Panc1 (cell line): ENCODE data around the gene IRF2. TPM values are rescaled to one million over a fixed set of nuclear protein-coding genes. Genes with fewer than 3 reads are reported as not detected.

ENCODE experiments used
- ATAC-seq: fragments of 200-7000 bp; cut with Tn5 transposase; 2 replicates; pipeline ENCODE4 v1.9.1; 2020; ENCODE audit warnings: mild to moderate bottlenecking, moderate library complexity
- BruUV-seq: library from RNA; stranded (reverse); fragments of 400-500 nt; replicated peaks from 2 replicates; lab custom pipeline; 2021; lab: Mats Ljungman, UMichigan
- CTCF ChIA-PET: fragments of 300-600 bp; sonication (Branson Sonifier 250); formaldehyde crosslinking; loops from one replicate; lab custom pipeline; 2022; ENCODE audit warnings: antibody characterized with exemption; lab: Charles Lee
- POLR2A ChIA-PET: fragments of 300-600 bp; sonication (Branson Sonifier 250); formaldehyde crosslinking; loops from one replicate; lab custom pipeline; 2022; ENCODE audit warnings: antibody characterized with exemption; lab: Charles Lee
- DNase-seq: peaks from one replicate; pipeline ENCODE4 v3.0.0-alpha.2; 2010; ENCODE audit warnings: low read depth, low spot score
- H3K27ac ChIP-seq: 2 replicates; pipeline ENCODE4 v1.5.1; 2011; ENCODE audit warnings: mild to moderate bottlenecking, low read length, inconsistent platforms
- H3K27me3 ChIP-seq: fragments of 200-500 bp; sonication (Bioruptor generic); 2 replicates; pipeline ENCODE4 v1.6.0; 2014; ENCODE audit warnings: low read length, inconsistent platforms; ENCODE audit not compliant: control insufficient read depth, insufficient read depth
- H3K36me3 ChIP-seq: fragments of 200-500 bp; sonication (Bioruptor generic); 2 replicates; pipeline ENCODE4 v1.5.1; 2014; ENCODE audit warnings: inconsistent platforms, mild to moderate bottlenecking, low read length, moderate library complexity; ENCODE audit not compliant: control insufficient read depth, insufficient read depth
- H3K4me1 ChIP-seq: 2 replicates; pipeline ENCODE4 v1.5.1; 2011; ENCODE audit warnings: inconsistent platforms, mild to moderate bottlenecking, low read length, moderate library complexity; ENCODE audit not compliant: control insufficient read depth, insufficient read depth
- H3K4me3 ChIP-seq, 2 experiments: 2 replicates each; pipeline ENCODE4 v1.5.1; 2011 to 2012; ENCODE audit warnings: low read depth in 2 of 2, low read length in 2 of 2, mild to moderate bottlenecking in 2 of 2, inconsistent platforms in 1 of 2, moderate library complexity in 1 of 2
- H3K9me3 ChIP-seq: fragments of 200-500 bp; sonication (Bioruptor generic); 2 replicates; pipeline ENCODE4 v1.5.1; 2014; ENCODE audit warnings: low read depth, mild to moderate bottlenecking, inconsistent platforms, low read length, moderate library complexity; ENCODE audit not compliant: control insufficient read depth, insufficient read depth
- CTCF ChIP-seq: fragments of 450-650 bp; IDR thresholded peaks from 2 replicates; pipeline ENCODE4 v1.5.1; 2017; ENCODE audit warnings: mild to moderate bottlenecking
- POLR2AphosphoS5 ChIP-seq: IDR thresholded peaks from 2 replicates; pipeline ENCODE4 v1.6.1; 2012; ENCODE audit warnings: mild to moderate bottlenecking, low read depth, low read length, moderate library complexity
- SIN3A ChIP-seq: IDR thresholded peaks from 2 replicates; pipeline ENCODE4 v1.6.1; 2012; ENCODE audit warnings: low read depth, mild to moderate bottlenecking, low read length, moderate library complexity, borderline replicate concordance; ENCODE audit not compliant: insufficient read depth
- TCF7L2 ChIP-seq: IDR thresholded peaks from 2 replicates; pipeline ENCODE4 v1.6.1; 2011; ENCODE audit warnings: mild to moderate bottlenecking, low read depth, low read length, inconsistent platforms
- in situ Hi-C: cut with HindIII; loops from 2 replicates; pipeline ENCODE4 v1.10.0; 2016; ENCODE audit warnings: low sequenced_read_pairs, low pct_unique_long_range_greater_than_20kb
- intact Hi-C: fragments of 100-400 bp; cut with micrococcal nuclease; formaldehyde crosslinking; loops from one replicate; pipeline ENCODE4 v1.10.0; 2022; ENCODE audit not compliant: unreplicated experiment
- total RNA-seq: library from RNA; stranded (reverse); gene quantifications from one replicate; pipeline ENCODE4 v1.2.1, GENCODE V29; 2021; ENCODE audit not compliant: unreplicated experiment
- TF ChIP-seq, protein P1 (sequence below), 2 experiments: IDR thresholded peaks; 2 replicates each; pipeline ENCODE4 v1.6.1; 2011 to 2012; ENCODE audit warnings: low read depth in 2 of 2, control low read depth in 1 of 2, low read length in 1 of 2, mild to moderate bottlenecking in 1 of 2, moderate library complexity in 1 of 2; ENCODE audit not compliant: insufficient read depth in 1 of 2

Gene IRF2
- total RNA-seq, 1 experiment from 2014 or later = 16.2 TPM

- ATAC-seq (no peak), DNase-seq (no peak)
- ChIA-PET POLR2A (no interaction called here), CTCF (interaction anchor here (0.6 kb wide), 1 partner anchor 159 kb away, joined by 5 read pairs; no protein-coding TSS in a partner anchor)
- H3K27me3 ChIP-seq = no peaks in the 10 kb centered on the region
- H3K36me3 ChIP-seq = no peaks in the 10 kb centered on the region
- no peak for TF ChIP-seq SIN3A
- TF ChIP-seq CTCF = no peak
- no peak for TF ChIP-seq TCF7L2
- TF ChIP-seq, protein P1, sequence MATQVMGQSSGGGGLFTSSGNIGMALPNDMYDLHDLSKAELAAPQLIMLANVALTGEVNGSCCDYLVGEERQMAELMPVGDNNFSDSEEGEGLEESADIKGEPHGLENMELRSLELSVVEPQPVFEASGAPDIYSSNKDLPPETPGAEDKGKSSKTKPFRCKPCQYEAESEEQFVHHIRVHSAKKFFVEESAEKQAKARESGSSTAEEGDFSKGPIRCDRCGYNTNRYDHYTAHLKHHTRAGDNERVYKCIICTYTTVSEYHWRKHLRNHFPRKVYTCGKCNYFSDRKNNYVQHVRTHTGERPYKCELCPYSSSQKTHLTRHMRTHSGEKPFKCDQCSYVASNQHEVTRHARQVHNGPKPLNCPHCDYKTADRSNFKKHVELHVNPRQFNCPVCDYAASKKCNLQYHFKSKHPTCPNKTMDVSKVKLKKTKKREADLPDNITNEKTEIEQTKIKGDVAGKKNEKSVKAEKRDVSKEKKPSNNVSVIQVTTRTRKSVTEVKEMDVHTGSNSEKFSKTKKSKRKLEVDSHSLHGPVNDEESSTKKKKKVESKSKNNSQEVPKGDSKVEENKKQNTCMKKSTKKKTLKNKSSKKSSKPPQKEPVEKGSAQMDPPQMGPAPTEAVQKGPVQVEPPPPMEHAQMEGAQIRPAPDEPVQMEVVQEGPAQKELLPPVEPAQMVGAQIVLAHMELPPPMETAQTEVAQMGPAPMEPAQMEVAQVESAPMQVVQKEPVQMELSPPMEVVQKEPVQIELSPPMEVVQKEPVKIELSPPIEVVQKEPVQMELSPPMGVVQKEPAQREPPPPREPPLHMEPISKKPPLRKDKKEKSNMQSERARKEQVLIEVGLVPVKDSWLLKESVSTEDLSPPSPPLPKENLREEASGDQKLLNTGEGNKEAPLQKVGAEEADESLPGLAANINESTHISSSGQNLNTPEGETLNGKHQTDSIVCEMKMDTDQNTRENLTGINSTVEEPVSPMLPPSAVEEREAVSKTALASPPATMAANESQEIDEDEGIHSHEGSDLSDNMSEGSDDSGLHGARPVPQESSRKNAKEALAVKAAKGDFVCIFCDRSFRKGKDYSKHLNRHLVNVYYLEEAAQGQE (IDR thresholded peaks at IDR 0.05; ENCODE audit: insufficient read depth in 1 of 2, low read depth in 2 of 2, low read length in 1 of 2) = no peak
- TF ChIP-seq POLR2AphosphoS5 = no peak
- H3K4me1 ChIP-seq = no peaks in the 10 kb centered on the region
- in situ Hi-C loops = no loop called here
- intact Hi-C loops = loop anchor here (10.0 kb wide), 2 partner anchors 55 to 195 kb away; no protein-coding TSS in a partner anchor
- no peaks in the 10 kb centered on the region for H3K9me3 ChIP-seq
- no TSS peak for BruUV-seq
- H3K27ac ChIP-seq = no peak overlapping the region
- no peak overlapping the region for H3K4me3 ChIP-seq
Measured at GRCh38 chr4:184479516-184479950, 5.2 kb upstream of the IRF2 start.

- Histone ChIP-seq H3K27me3 (no peaks in the 10 kb centered on the region), H3K27ac (no peak overlapping the region), H3K4me1 (no peaks in the 10 kb centered on the region), H3K36me3 (no peaks in the 10 kb centered on the region), H3K9me3 (no peaks in the 10 kb centered on the region), H3K4me3 (no peak overlapping the region)
- ATAC-seq (no peak), DNase-seq (no peak)
- BruUV-seq = no TSS peak
- ChIA-PET POLR2A (no interaction called here), CTCF (no interaction called here)
- intact Hi-C loops (loop anchor here (10.0 kb wide), 2 partner anchors 57 to 193 kb away; no protein-coding TSS in a partner anchor), in situ Hi-C loops (no loop called here)
- TF ChIP-seq SIN3A (no peak), TCF7L2 (no peak), POLR2AphosphoS5 (no peak), CTCF (no peak)
- TF ChIP-seq, protein P1 (IDR thresholded peaks at IDR 0.05; ENCODE audit: insufficient read depth in 1 of 2, low read depth in 2 of 2, low read length in 1 of 2) = no peak
Measured at GRCh38 chr4:184477201-184477999, 3.0 kb upstream of the IRF2 start.
